SU-DHL-6 (cell line): Measurements from ENCODE around the gene MUSTN1.

Experiments used
- CTCF ChIP-seq: fragments of 200-600 bp; sonication (generic); IDR thresholded peaks from one replicate; pipeline ENCODE4 v1.5.1; 2017; ENCODE audit warnings: antibody characterized with exemption, mild to moderate bottlenecking, low read length, moderate library complexity; ENCODE audit not compliant: insufficient read depth, poor library complexity, severe bottlenecking
- EZH2phosphoT487 ChIP-seq: fragments of 200-600 bp; sonication (generic), shearing (Covaris generic); conservative IDR thresholded peaks from 2 replicates; pipeline ENCODE4 v1.6.1; 2018; ENCODE audit warnings: mild to moderate bottlenecking, antibody characterized with exemption, low read length, moderate library complexity, mixed read lengths

GRCh38 chr3:52847726-52848125, 12.9 kb upstream of the MUSTN1 start:
- TF ChIP-seq CTCF: no peak
- no peak for TF ChIP-seq EZH2phosphoT487
